Measurements from ENCODE around the gene SEPTIN3. TPM values are rescaled to one million over a fixed set of nuclear protein-coding genes. Genes with fewer than 3 reads are reported as not detected.
A peak's percentile ranks its signal among the peaks of the same experiment; 100 is the strongest.

SEPTIN3 gene
- total and polyA plus RNA-seq, 7 experiments from 2014 or later = 0.08 to 4.2 (median 0.16) TPM; not detected in 2

DNA sequence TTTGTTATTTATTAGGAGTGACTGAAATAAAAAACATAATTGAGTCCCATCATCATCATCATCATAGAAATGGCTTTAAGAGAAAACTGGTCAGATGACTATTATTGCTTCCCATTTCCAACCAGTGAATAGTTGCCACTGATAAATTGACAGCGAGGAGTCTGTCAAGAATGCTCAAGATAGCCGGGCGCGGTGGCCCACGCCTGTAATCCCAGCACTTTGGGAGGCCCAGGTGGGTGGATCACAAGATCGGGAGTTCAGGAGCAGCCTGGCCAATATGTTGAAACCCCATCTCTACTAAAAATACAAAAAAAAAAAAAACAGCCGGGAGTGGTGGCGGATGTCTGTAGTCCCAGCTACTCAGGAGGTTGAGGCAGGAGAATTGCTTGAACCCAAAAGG lies 31.2 kb downstream of the SEPTIN3 start:
- peak overlapping the region in 4 of 9 donors; percentile 12 to 76 (median 32) for H3K27ac Mint-ChIP-seq
- Histone ChIP-seq H3K4me3 (ENCODE audit: low read length) (no peak overlapping the region), H3K27me3 (ENCODE audit: control insufficient read depth in 2 of 2, insufficient read depth in 2 of 2, low read length in 2 of 2) (no peaks in the 10 kb centered on the region), H3K9me3 (ENCODE audit: control insufficient read depth in 2 of 3, low read length in 3 of 3) (peaks cover 0 to 4% (median 0%) of the 10 kb centered on the region in 3 experiments), H3K4me1 (ENCODE audit: control insufficient read depth in 2 of 2, insufficient read depth in 2 of 2, low read length in 2 of 2) (peaks cover 6 to 7% of the 10 kb centered on the region in 2 donors), H3K36me3 (ENCODE audit: control insufficient read depth in 2 of 3, insufficient read depth in 3 of 3, low read length in 3 of 3) (no peaks in the 10 kb centered on the region), H3K27ac (ENCODE audit: low read depth, low read length) (no peak overlapping the region)
- POLR2A ChIA-PET = no interaction called here
- H3K9me3 Mint-ChIP-seq = peaks cover 0 to 46% (median 19%) of the 10 kb centered on the region in 11 donors
- peak overlapping the region in 6 of 10 donors; percentile 21 to 82 (median 64) for H3K4me3 Mint-ChIP-seq
- CTCF ChIA-PET = no interaction called here
- intact Hi-C loops (cut with micrococcal nuclease) = no loop called here
- peaks cover 0 to 39% (median 13%) of the 10 kb centered on the region in 5 donors for H3K36me3 Mint-ChIP-seq
- peaks cover 12 to 30% (median 22%) of the 10 kb centered on the region in 7 donors for H3K4me1 Mint-ChIP-seq
- ATAC-seq (no peak), DNase-seq (peak in 1 of 9 donors; percentile 9)
- H3K27me3 Mint-ChIP-seq = peaks cover 0 to 7% (median 0%) of the 10 kb centered on the region in 5 donors

- Mint-ChIP-seq H3K4me1 (peaks cover 12 to 34% (median 22%) of the 10 kb centered on the region in 7 donors), H3K9me3 (peaks cover 0 to 51% (median 19%) of the 10 kb centered on the region in 11 donors), H3K36me3 (peaks cover 0 to 39% (median 13%) of the 10 kb centered on the region in 5 donors), H3K4me3 (peak overlapping the region in 2 of 10 donors; percentile 11 to 21), H3K27me3 (peaks cover 0 to 7% (median 0%) of the 10 kb centered on the region in 5 donors), H3K27ac (no peak overlapping the region)
- no peak for ATAC-seq
- Histone ChIP-seq H3K27me3 (ENCODE audit: control insufficient read depth in 2 of 2, insufficient read depth in 2 of 2, low read length in 2 of 2) (no peaks in the 10 kb centered on the region), H3K4me1 (ENCODE audit: control insufficient read depth in 2 of 2, insufficient read depth in 2 of 2, low read length in 2 of 2) (peaks cover 6 to 7% of the 10 kb centered on the region in 2 donors), H3K36me3 (ENCODE audit: control insufficient read depth in 2 of 3, insufficient read depth in 3 of 3, low read length in 3 of 3) (no peaks in the 10 kb centered on the region), H3K27ac (ENCODE audit: low read depth, low read length) (no peak overlapping the region), H3K4me3 (ENCODE audit: low read length) (no peak overlapping the region), H3K9me3 (ENCODE audit: control insufficient read depth in 2 of 3, low read length in 3 of 3) (peaks cover 0 to 4% (median 0%) of the 10 kb centered on the region in 3 experiments)
- ChIA-PET POLR2A (no interaction called here), CTCF (no interaction called here)
- DNase-seq = no peak
- intact Hi-C loops (cut with micrococcal nuclease) = no loop called here
These were observed 31.9 kb downstream of the SEPTIN3 start for GRCh38 chr22:42001121-42001520.

DNA sequence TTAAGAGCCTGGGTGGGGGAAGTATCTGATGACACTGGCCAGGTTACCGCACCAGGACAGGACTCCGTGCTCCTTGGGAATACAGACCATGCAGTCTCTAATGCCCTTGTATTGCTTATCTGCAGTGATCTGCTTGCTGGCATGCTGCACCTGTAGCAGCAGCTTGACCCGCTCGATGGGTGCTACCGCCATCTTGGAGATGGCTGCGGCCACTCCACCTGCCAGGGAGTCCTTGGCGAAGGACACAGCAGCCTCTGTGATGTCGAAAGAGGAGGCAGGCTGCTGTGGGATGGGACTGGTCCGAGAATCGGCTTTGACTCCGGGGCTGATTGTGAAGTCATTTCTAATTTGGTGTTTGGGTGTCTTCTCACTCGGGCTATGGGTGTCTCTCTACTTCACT lies 32.5 kb downstream of the SEPTIN3 start:
- Mint-ChIP-seq H3K27ac (peak overlapping the region in 1 of 9 donors; percentile 5), H3K27me3 (peaks cover 0 to 5% (median 0%) of the 10 kb centered on the region in 5 donors), H3K4me3 (no peak overlapping the region), H3K9me3 (peaks cover 0 to 56% (median 23%) of the 10 kb centered on the region in 11 donors), H3K4me1 (peaks cover 12 to 38% (median 22%) of the 10 kb centered on the region in 7 donors), H3K36me3 (peaks cover 0 to 39% (median 13%) of the 10 kb centered on the region in 5 donors)
- DNase-seq (no peak), ATAC-seq (no peak)
- POLR2A ChIA-PET = no interaction called here
- no peak overlapping the region for H3K27ac ChIP-seq (ENCODE audit: low read depth, low read length)
- intact Hi-C loops (cut with micrococcal nuclease) = no loop called here
- H3K27me3 ChIP-seq (ENCODE audit: control insufficient read depth in 2 of 2, insufficient read depth in 2 of 2, low read length in 2 of 2) = no peaks in the 10 kb centered on the region
- H3K4me3 ChIP-seq (ENCODE audit: low read length) = no peak overlapping the region
- H3K9me3 ChIP-seq (ENCODE audit: control insufficient read depth in 2 of 3, low read length in 3 of 3) = peaks cover 0 to 4% (median 0%) of the 10 kb centered on the region in 3 experiments
- CTCF ChIA-PET = no interaction called here
- H3K4me1 ChIP-seq (ENCODE audit: control insufficient read depth in 2 of 2, insufficient read depth in 2 of 2, low read length in 2 of 2) = peaks cover 6 to 7% of the 10 kb centered on the region in 2 donors
- no peaks in the 10 kb centered on the region for H3K36me3 ChIP-seq (ENCODE audit: control insufficient read depth in 2 of 3, insufficient read depth in 3 of 3, low read length in 3 of 3)

GRCh38 chr22:42007922-42008321 lies 38.7 kb downstream of the SEPTIN3 start:
- Mint-ChIP-seq H3K4me3 (no peak overlapping the region), H3K4me1 (peaks cover 0 to 13% (median 0%) of the 10 kb centered on the region in 7 donors)
- no peak for ATAC-seq

GRCh38 chr22:42010778-42011177 lies 41.5 kb downstream of the SEPTIN3 start:
- Histone ChIP-seq H3K4me1 (ENCODE audit: control insufficient read depth in 2 of 2, insufficient read depth in 2 of 2, low read length in 2 of 2) (no peaks in the 10 kb centered on the region), H3K27me3 (ENCODE audit: control insufficient read depth in 2 of 2, insufficient read depth in 2 of 2, low read length in 2 of 2) (no peaks in the 10 kb centered on the region), H3K9me3 (ENCODE audit: control insufficient read depth in 2 of 3, low read length in 3 of 3) (peaks cover 0 to 3% (median 0%) of the 10 kb centered on the region in 3 experiments), H3K27ac (ENCODE audit: low read depth, low read length) (no peak overlapping the region), H3K4me3 (ENCODE audit: low read length) (no peak overlapping the region), H3K36me3 (ENCODE audit: control insufficient read depth in 2 of 3, insufficient read depth in 3 of 3, low read length in 3 of 3) (no peaks in the 10 kb centered on the region)
- ChIA-PET CTCF (no interaction called here), POLR2A (no interaction called here)
- H3K36me3 Mint-ChIP-seq = peaks cover 0 to 24% (median 4%) of the 10 kb centered on the region in 5 donors
- no peak overlapping the region for H3K27ac Mint-ChIP-seq
- DNase-seq (no peak), ATAC-seq (no peak)
- intact Hi-C loops (cut with micrococcal nuclease) = no loop called here
- H3K4me3 Mint-ChIP-seq = no peak overlapping the region
- H3K4me1 Mint-ChIP-seq = peaks cover 0 to 8% (median 0%) of the 10 kb centered on the region in 7 donors
- H3K27me3 Mint-ChIP-seq = peaks cover 0 to 20% (median 14%) of the 10 kb centered on the region in 5 donors
- H3K9me3 Mint-ChIP-seq = peaks cover 3 to 54% (median 19%) of the 10 kb centered on the region in 11 donors

More at GRCh38 chr22:42007922-42008321, 38.7 kb downstream of the SEPTIN3 start:
- Histone ChIP-seq H3K4me1 (ENCODE audit: control insufficient read depth in 2 of 2, insufficient read depth in 2 of 2, low read length in 2 of 2) (no peaks in the 10 kb centered on the region), H3K9me3 (ENCODE audit: control insufficient read depth in 2 of 3, low read length in 3 of 3) (peaks cover 0 to 3% (median 0%) of the 10 kb centered on the region in 3 experiments), H3K4me3 (ENCODE audit: low read length) (no peak overlapping the region), H3K36me3 (ENCODE audit: control insufficient read depth in 2 of 3, insufficient read depth in 3 of 3, low read length in 3 of 3) (no peaks in the 10 kb centered on the region), H3K27me3 (ENCODE audit: control insufficient read depth in 2 of 2, insufficient read depth in 2 of 2, low read length in 2 of 2) (no peaks in the 10 kb centered on the region), H3K27ac (ENCODE audit: low read depth, low read length) (no peak overlapping the region)
- Mint-ChIP-seq H3K27me3 (peaks cover 0 to 14% (median 12%) of the 10 kb centered on the region in 5 donors), H3K27ac (no peak overlapping the region), H3K9me3 (peaks cover 3 to 65% (median 30%) of the 10 kb centered on the region in 11 donors), H3K36me3 (peaks cover 0 to 25% (median 5%) of the 10 kb centered on the region in 5 donors)
- intact Hi-C loops (cut with micrococcal nuclease) = no loop called here
- CTCF ChIA-PET = no interaction called here
- POLR2A ChIA-PET = no interaction called here
- DNase-seq = no peak

GRCh38 chr22:42013385-42013784 lies 44.1 kb downstream of the SEPTIN3 start:
- peaks cover 0 to 3% (median 0%) of the 10 kb centered on the region in 7 donors for H3K4me1 Mint-ChIP-seq
- peaks cover 0 to 42% (median 14%) of the 10 kb centered on the region in 11 donors for H3K9me3 Mint-ChIP-seq
- H3K9me3 ChIP-seq (ENCODE audit: control insufficient read depth in 2 of 3, low read length in 3 of 3) = peaks cover 0 to 3% (median 0%) of the 10 kb centered on the region in 3 experiments
- ATAC-seq = no peak
- ChIA-PET CTCF (no interaction called here), POLR2A (no interaction called here)
- H3K27ac ChIP-seq (ENCODE audit: low read depth, low read length) = no peak overlapping the region
- H3K4me3 ChIP-seq (ENCODE audit: low read length) = no peak overlapping the region
- no peak overlapping the region for H3K27ac Mint-ChIP-seq
- no peaks in the 10 kb centered on the region for H3K27me3 ChIP-seq (ENCODE audit: control insufficient read depth in 2 of 2, insufficient read depth in 2 of 2, low read length in 2 of 2)
- H3K36me3 ChIP-seq (ENCODE audit: control insufficient read depth in 2 of 3, insufficient read depth in 3 of 3, low read length in 3 of 3) = no peaks in the 10 kb centered on the region
- H3K4me1 ChIP-seq (ENCODE audit: control insufficient read depth in 2 of 2, insufficient read depth in 2 of 2, low read length in 2 of 2) = no peaks in the 10 kb centered on the region
- H3K27me3 Mint-ChIP-seq = peaks cover 6 to 26% (median 18%) of the 10 kb centered on the region in 5 donors
- no peak overlapping the region for H3K4me3 Mint-ChIP-seq
- intact Hi-C loops (cut with micrococcal nuclease) = no loop called here
- peaks cover 4 to 20% (median 4%) of the 10 kb centered on the region in 5 donors for H3K36me3 Mint-ChIP-seq
- no peak for DNase-seq

DNA sequence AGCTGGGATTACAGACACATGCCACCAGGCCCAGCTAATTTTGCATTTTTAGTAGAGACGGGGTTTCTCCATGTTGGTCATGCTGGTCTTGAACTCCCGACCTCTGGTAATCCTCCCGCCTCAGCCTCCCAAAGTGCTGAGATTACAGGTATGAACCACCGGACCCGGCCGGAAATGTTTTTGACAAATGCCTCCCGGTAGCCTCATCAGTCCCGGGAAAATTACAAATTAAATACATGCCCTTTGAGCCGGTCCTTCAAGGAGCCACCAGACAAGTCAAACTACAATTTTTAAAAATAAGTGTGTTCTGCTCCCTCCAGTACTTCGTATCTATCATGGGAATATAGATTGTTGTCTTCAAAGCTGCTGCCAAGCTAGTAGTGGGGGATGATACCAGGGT lies 46.9 kb downstream of the SEPTIN3 start:
- Mint-ChIP-seq H3K27me3 (peaks cover 6 to 25% (median 16%) of the 10 kb centered on the region in 5 donors), H3K36me3 (peaks cover 0 to 16% (median 4%) of the 10 kb centered on the region in 5 donors), H3K4me3 (no peak overlapping the region), H3K27ac (no peak overlapping the region), H3K9me3 (peaks cover 0 to 19% (median 6%) of the 10 kb centered on the region in 11 donors), H3K4me1 (peaks cover 0 to 4% (median 0%) of the 10 kb centered on the region in 7 donors)
- DNase-seq = no peak
- Histone ChIP-seq H3K27ac (ENCODE audit: low read depth, low read length) (no peak overlapping the region), H3K27me3 (ENCODE audit: control insufficient read depth in 2 of 2, insufficient read depth in 2 of 2, low read length in 2 of 2) (no peaks in the 10 kb centered on the region), H3K4me3 (ENCODE audit: low read length) (no peak overlapping the region), H3K4me1 (ENCODE audit: control insufficient read depth in 2 of 2, insufficient read depth in 2 of 2, low read length in 2 of 2) (no peaks in the 10 kb centered on the region), H3K9me3 (ENCODE audit: control insufficient read depth in 2 of 3, low read length in 3 of 3) (no peaks in the 10 kb centered on the region), H3K36me3 (ENCODE audit: control insufficient read depth in 2 of 3, insufficient read depth in 3 of 3, low read length in 3 of 3) (no peaks in the 10 kb centered on the region)
- no peak for ATAC-seq
- ChIA-PET CTCF (no interaction called here), POLR2A (no interaction called here)
- intact Hi-C loops (cut with micrococcal nuclease) = no loop called here

All from naive thymus-derived CD4-positive, alpha-beta T cell (primary cell).